IMR-90 (cell line): ENCODE measurements around the gene ZCCHC17. TPM values are rescaled to one million over a fixed set of nuclear protein-coding genes. Genes with fewer than 3 reads are reported as not detected.

Experiments
- ATAC-seq: fragments of 200-7000 bp; cut with Tn5 transposase; 2 replicates; pipeline ENCODE4 v1.9.1; 2020; ENCODE audit warnings: low read depth, mild to moderate bottlenecking, moderate library complexity
- BruUV-seq: library from RNA; stranded (reverse); fragments of 400-500 nt; replicated peaks from 2 replicates; lab custom pipeline; 2021; lab: Mats Ljungman, UMichigan
- CTCF ChIA-PET: fragments of 300-600 bp; formaldehyde crosslinking; extraction: SDS; loops from one replicate; lab custom pipeline; 2021; ENCODE audit warnings: antibody characterized with exemption; lab: Yijun Ruan, JAX
- POLR2A ChIA-PET: fragments of 300-600 bp; sonication (Branson Sonifier 250); formaldehyde crosslinking; loops from one replicate; lab custom pipeline; 2022; ENCODE audit warnings: antibody characterized with exemption; ENCODE audit not compliant: unreplicated experiment; lab: Charles Lee
- DNase-seq: peaks from one replicate; pipeline ENCODE4 v3.0.0; 2013
- H2AFZ ChIP-seq: replicated peaks from 2 replicates; pipeline ENCODE3; 2013; ENCODE audit warnings: low read length, mild to moderate bottlenecking; ENCODE audit not compliant: poor library complexity
- H2AK5ac ChIP-seq: 2 replicates; pipeline ENCODE4 v1.6.1; 2013; ENCODE audit warnings: low read depth, low read length, inconsistent platforms
- H2AK9ac ChIP-seq: replicated peaks from 2 replicates; pipeline ENCODE3; 2013; ENCODE audit warnings: mild to moderate bottlenecking, low read depth, low read length, moderate library complexity; ENCODE audit not compliant: poor library complexity
- H2BK120ac ChIP-seq: 2 replicates; pipeline ENCODE4 v1.6.1; 2013; ENCODE audit warnings: low read depth, low read length, inconsistent platforms
- H2BK15ac ChIP-seq: 3 replicates; pipeline ENCODE4 v1.6.1; 2013; ENCODE audit warnings: low read depth, low read length, inconsistent platforms
- H2BK20ac ChIP-seq: 2 replicates; pipeline ENCODE4 v1.6.1; 2013; ENCODE audit warnings: low read depth, mild to moderate bottlenecking, inconsistent platforms, low read length, moderate library complexity
- H2BK5ac ChIP-seq: 2 replicates; pipeline ENCODE4 v1.6.1; 2013; ENCODE audit warnings: mild to moderate bottlenecking, low read depth, low read length, inconsistent platforms; ENCODE audit not compliant: poor library complexity, severe bottlenecking
- H3K14ac ChIP-seq: replicated peaks from 2 replicates; pipeline ENCODE4 v1.6.1; 2013; ENCODE audit warnings: low read depth, low read length, inconsistent platforms
- H3K18ac ChIP-seq: 2 replicates; pipeline ENCODE4 v1.6.1; 2013; ENCODE audit warnings: low read depth, low read length, control low read depth
- H3K23ac ChIP-seq: 2 replicates; pipeline ENCODE4 v1.6.1; 2013; ENCODE audit warnings: low read depth, low read length, inconsistent platforms
- H3K27ac ChIP-seq: 2 replicates; pipeline ENCODE4 v1.5.1; 2013; ENCODE audit warnings: mild to moderate bottlenecking, control low read depth, low read length; ENCODE audit not compliant: insufficient read depth
- H3K27me3 ChIP-seq: 2 replicates; pipeline ENCODE4 v1.6.1; 2013; ENCODE audit warnings: low read length; ENCODE audit not compliant: control insufficient read depth, insufficient read depth
- H3K36me3 ChIP-seq: 2 replicates; pipeline ENCODE4 v1.6.1; 2013; ENCODE audit warnings: low read length, mixed read lengths; ENCODE audit not compliant: control insufficient read depth, insufficient read depth
- H3K4ac ChIP-seq: 2 replicates; pipeline ENCODE4 v1.6.1; 2013; ENCODE audit warnings: low read depth, low read length, inconsistent platforms
- H3K4me1 ChIP-seq: 2 replicates; pipeline ENCODE4 v1.6.1; 2013; ENCODE audit warnings: low read length, mixed read lengths; ENCODE audit not compliant: control insufficient read depth, insufficient read depth
- H3K4me2 ChIP-seq: 2 replicates; pipeline ENCODE4 v1.6.1; 2013; ENCODE audit warnings: low read depth, mild to moderate bottlenecking, control low read depth, low read length, moderate library complexity
- H3K4me3 ChIP-seq: 2 replicates; pipeline ENCODE4 v1.5.1; 2013; ENCODE audit warnings: low read depth, mild to moderate bottlenecking, control low read depth, low read length, moderate library complexity; ENCODE audit not compliant: insufficient read depth
- H3K56ac ChIP-seq: 2 replicates; pipeline ENCODE4 v1.6.1; 2013; ENCODE audit warnings: low read length, inconsistent platforms; ENCODE audit not compliant: insufficient read depth; ENCODE audit errors: extremely low read depth
- H3K79me1 ChIP-seq, 2 experiments: 2 replicates each; pipeline ENCODE4 v1.6.1; 2013; ENCODE audit warnings: low read length in 2 of 2, inconsistent platforms in 1 of 2, low read depth in 1 of 2
- H3K9ac ChIP-seq: 2 replicates; pipeline ENCODE4 v1.6.1; 2013; ENCODE audit warnings: low read depth, low read length, control low read depth
- H3K9me1 ChIP-seq: 2 replicates; pipeline ENCODE4 v1.6.1; 2013; ENCODE audit warnings: low read length, inconsistent platforms; ENCODE audit not compliant: insufficient read depth
- H3K9me3 ChIP-seq: 2 replicates; pipeline ENCODE4 v1.6.1; 2013; ENCODE audit warnings: low read length; ENCODE audit not compliant: control insufficient read depth, insufficient read depth
- H4K20me1 ChIP-seq: 2 replicates; pipeline ENCODE4 v1.6.1; 2013; ENCODE audit warnings: low read length, inconsistent platforms; ENCODE audit not compliant: insufficient read depth
- H4K5ac ChIP-seq: 2 replicates; pipeline ENCODE4 v1.6.1; 2013; ENCODE audit warnings: mild to moderate bottlenecking, low read depth, low read length, control low read depth
- H4K8ac ChIP-seq, 2 experiments: 2 replicates each; pipeline ENCODE4 v1.6.1; 2013; ENCODE audit warnings: low read depth in 2 of 2, low read length in 2 of 2, control low read depth in 1 of 2, inconsistent platforms in 1 of 2
- H4K91ac ChIP-seq: 2 replicates; pipeline ENCODE4 v1.6.1; 2013; ENCODE audit warnings: low read depth, low read length, inconsistent platforms; ENCODE audit not compliant: insufficient read depth
- BHLHE40 ChIP-seq: fragments of 150-350 bp; IDR thresholded peaks from 2 replicates; pipeline ENCODE4 v1.6.1; 2016; ENCODE audit warnings: mild to moderate bottlenecking, low read depth, low read length
- CEBPB ChIP-seq: IDR thresholded peaks from 2 replicates; pipeline ENCODE4 v1.6.1; 2012; ENCODE audit warnings: low read depth, low read length, improper control_type of control experiment
- CHD1 ChIP-seq: IDR thresholded peaks from 2 replicates; pipeline ENCODE4 v1.6.1; 2012; ENCODE audit warnings: low read depth, low read length, improper control_type of control experiment
- ELK1 ChIP-seq: fragments of 150-350 bp; IDR thresholded peaks from 2 replicates; pipeline ENCODE4 v1.6.1; 2016; ENCODE audit warnings: low read depth, mild to moderate bottlenecking, low read length, moderate library complexity, borderline replicate concordance
- FOS ChIP-seq: fragments of 150-350 bp; IDR thresholded peaks from 2 replicates; pipeline ENCODE4 v1.6.1; 2016; ENCODE audit warnings: low read depth, low read length
- MAFK ChIP-seq: IDR thresholded peaks from 2 replicates; pipeline ENCODE4 v1.6.1; 2012; ENCODE audit warnings: low read depth, low read length, improper control_type of control experiment
- MAZ ChIP-seq: IDR thresholded peaks from 2 replicates; pipeline ENCODE4 v1.6.1; 2012; ENCODE audit warnings: low read depth, mild to moderate bottlenecking, low read length, improper control_type of control experiment, moderate library complexity, borderline replicate concordance
- MXI1 ChIP-seq: IDR thresholded peaks from 2 replicates; pipeline ENCODE4 v1.6.1; 2012; ENCODE audit warnings: low read depth, mild to moderate bottlenecking, low read length, moderate library complexity, borderline replicate concordance
- NFE2L2 ChIP-seq: fragments of 150-350 bp; IDR thresholded peaks from 2 replicates; pipeline ENCODE4 v1.6.1; 2016; ENCODE audit warnings: low read depth, mild to moderate bottlenecking, low read length
- POLR2A ChIP-seq: IDR thresholded peaks from 2 replicates; pipeline ENCODE4 v1.6.1; 2012; ENCODE audit warnings: mild to moderate bottlenecking, low read depth, low read length
- RAD21 ChIP-seq: IDR thresholded peaks from 2 replicates; pipeline ENCODE4 v1.6.1; 2012; ENCODE audit warnings: low read length, improper control_type of control experiment
- RCOR1 ChIP-seq: IDR thresholded peaks from 2 replicates; pipeline ENCODE4 v1.6.1; 2012; ENCODE audit warnings: mild to moderate bottlenecking, low read length, improper control_type of control experiment; ENCODE audit not compliant: insufficient replicate concordance
- RFX5 ChIP-seq: IDR thresholded peaks from 2 replicates; pipeline ENCODE4 v1.8.0; 2012; ENCODE audit warnings: low read depth, mild to moderate bottlenecking, low read length, moderate library complexity
- SMC3 ChIP-seq: fragments of 150-350 bp; IDR thresholded peaks from 2 replicates; pipeline ENCODE4 v1.6.1; 2016; ENCODE audit warnings: low read depth, mild to moderate bottlenecking, antibody characterized with exemption, low read length, moderate library complexity
- USF2 ChIP-seq: fragments of 150-350 bp; IDR thresholded peaks from 2 replicates; pipeline ENCODE4 v1.6.1; 2017; ENCODE audit warnings: mild to moderate bottlenecking, antibody characterized with exemption, low read length, low read depth
- WGBS, 2 experiments: methylation state at CpG; one replicate each; pipeline versions ENCODE4 v1.1.5 to v1.1.7; 2013; ENCODE audit warnings: missing lambda C conversion rate in 2 of 2; ENCODE audit not compliant: insufficient read length in 1 of 2; ENCODE audit errors: extremely low coverage in 2 of 2; 5-methylcytosine and 5-hydroxymethylcytosine counted together
- dilution Hi-C: fragments of 300-500 bp; cut with HindIII; formaldehyde crosslinking; loops from one replicate; pipeline ENCODE4 v1.14.3; 2018; ENCODE audit warnings: low sequenced_read_pairs; ENCODE audit not compliant: unreplicated experiment
- in situ Hi-C: fragments of 300-500 bp; cut with MboI; formaldehyde crosslinking; loops from 3 replicates; pipeline ENCODE4 v1.14.3; 2019; ENCODE audit warnings: low sequenced_read_pairs, inconsistent platforms, mixed read lengths
- intact Hi-C: fragments of 100-400 bp; cut with micrococcal nuclease; formaldehyde crosslinking; loops from 2 replicates; pipeline ENCODE4 v1.10.0; 2022
- polyA plus RNA-seq, 3 experiments: library from polyadenylated mRNA; depleted of rRNA; stranded (reverse); fragments of >200 nt; gene quantifications; 2 replicates each; pipeline ENCODE4 v1.2.3, GENCODE V29; 2012; ENCODE audit warnings: low replicate concordance in 1 of 3
- total RNA-seq: library from RNA; depleted of rRNA; stranded (reverse); fragments of >200 nt; gene quantifications from 2 replicates; pipeline ENCODE4 v1.2.3, GENCODE V29; 2012
- TF ChIP-seq, protein P1 (sequence below): conservative IDR thresholded peaks from 2 replicates; pipeline ENCODE4 v1.5.1; 2012; ENCODE audit warnings: mild to moderate bottlenecking, low read depth, low read length, improper control_type of control experiment

The ZCCHC17 gene
- total and polyA plus RNA-seq, 2 of the 4 experiments (the other 2 are of a cell fraction): 48.4 to 48.9 TPM

- Histone ChIP-seq H2AFZ (no peak overlapping the region), H2BK20ac (no peak overlapping the region), H3K79me1 (no peaks in the 10 kb centered on the region), H4K91ac (no peak overlapping the region), H3K4ac (no peak overlapping the region), H4K20me1 (no peaks in the 10 kb centered on the region), H3K9me1 (no peaks in the 10 kb centered on the region; the same call in 1 of the 2 replicates), H4K8ac (no peak overlapping the region), H3K4me3 (no peak overlapping the region), H2BK15ac (no peak overlapping the region), H2AK9ac (no peak overlapping the region), H3K56ac (no peak overlapping the region), H2AK5ac (no peak overlapping the region), H2BK120ac (no peak overlapping the region), H3K23ac (no peak overlapping the region), H3K27me3 (no peaks in the 10 kb centered on the region), H3K36me3 (peaks cover 20% of the 10 kb centered on the region), H4K5ac (no peak overlapping the region), H3K9ac (no peak overlapping the region), H3K9me3 (no peaks in the 10 kb centered on the region), H3K14ac (no peak overlapping the region), H3K4me2 (no peak overlapping the region), H3K4me1 (no peaks in the 10 kb centered on the region), H2BK5ac (no peak overlapping the region), H3K18ac (no peak overlapping the region), H3K27ac (no peak overlapping the region)
- CTCF ChIA-PET: no interaction called here
- in situ Hi-C loops (no loop called here), intact Hi-C loops (no loop called here), dilution Hi-C loops (no loop called here)
- ATAC-seq (no peak), DNase-seq (no peak)
- no CpG with 5 or more reads among the region's 1 CpG for WGBS, 2 experiments
- TF ChIP-seq RCOR1: no peak
- no peak for TF ChIP-seq ELK1
- TF ChIP-seq, protein P1, sequence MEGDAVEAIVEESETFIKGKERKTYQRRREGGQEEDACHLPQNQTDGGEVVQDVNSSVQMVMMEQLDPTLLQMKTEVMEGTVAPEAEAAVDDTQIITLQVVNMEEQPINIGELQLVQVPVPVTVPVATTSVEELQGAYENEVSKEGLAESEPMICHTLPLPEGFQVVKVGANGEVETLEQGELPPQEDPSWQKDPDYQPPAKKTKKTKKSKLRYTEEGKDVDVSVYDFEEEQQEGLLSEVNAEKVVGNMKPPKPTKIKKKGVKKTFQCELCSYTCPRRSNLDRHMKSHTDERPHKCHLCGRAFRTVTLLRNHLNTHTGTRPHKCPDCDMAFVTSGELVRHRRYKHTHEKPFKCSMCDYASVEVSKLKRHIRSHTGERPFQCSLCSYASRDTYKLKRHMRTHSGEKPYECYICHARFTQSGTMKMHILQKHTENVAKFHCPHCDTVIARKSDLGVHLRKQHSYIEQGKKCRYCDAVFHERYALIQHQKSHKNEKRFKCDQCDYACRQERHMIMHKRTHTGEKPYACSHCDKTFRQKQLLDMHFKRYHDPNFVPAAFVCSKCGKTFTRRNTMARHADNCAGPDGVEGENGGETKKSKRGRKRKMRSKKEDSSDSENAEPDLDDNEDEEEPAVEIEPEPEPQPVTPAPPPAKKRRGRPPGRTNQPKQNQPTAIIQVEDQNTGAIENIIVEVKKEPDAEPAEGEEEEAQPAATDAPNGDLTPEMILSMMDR: no peak
- no peak for TF ChIP-seq NFE2L2
- TF ChIP-seq FOS: no peak
- no peak for TF ChIP-seq RFX5
- no peak for TF ChIP-seq SMC3
- TF ChIP-seq MAFK: no peak
- no peak for TF ChIP-seq POLR2A
- TF ChIP-seq MAZ: no peak
- TF ChIP-seq MXI1: no peak
- TF ChIP-seq CHD1: no peak
- no peak for TF ChIP-seq RAD21
- TF ChIP-seq CEBPB: no peak
- no peak for TF ChIP-seq BHLHE40
- TF ChIP-seq USF2: no peak
- POLR2A ChIA-PET: no interaction called here
- no TSS peak for BruUV-seq
Observed at GRCh38 chr1:31258581-31258980, 38.3 kb upstream of the ZCCHC17 start.
